Activated CD4-positive, alpha-beta T cell treated with anti-CD3 and anti-CD28 coated beads, Interleukin-2, amount 50 U/mL, for 16 hours (primary cell): Measurements from ENCODE around the gene FSTL4.
"Not testable (repeated sequence)": the region's sequence is repeated elsewhere in the genome, so short reads cannot be mapped to it uniquely, and the experiment has no call there.

ENCODE experiments used
- DNase-seq: peaks from one replicate; pipeline ENCODE4 v3.0.0-alpha.2; 2020

The FSTL4 gene

GRCh38 chr5:133201310-133201709, 411.0 kb downstream of the FSTL4 start:
- DNase-seq, result no peak

- no peak for DNase-seq
These were observed 412.1 kb downstream of the FSTL4 start for GRCh38 chr5:133200256-133200655.

- no peak for DNase-seq
These were observed 412.7 kb downstream of the FSTL4 start for GRCh38 chr5:133199417-133200178.

GRCh38 chr5:133198511-133198910, 413.8 kb downstream of the FSTL4 start:
- no peak for DNase-seq

- DNase-seq, result no peak
These were observed 415.8 kb downstream of the FSTL4 start for GRCh38 chr5:133196441-133197085.

GRCh38 chr5:133195250-133195649, 417.1 kb downstream of the FSTL4 start:
- DNase-seq, result no peak

- DNase-seq, result no peak
These were observed 418.5 kb downstream of the FSTL4 start for GRCh38 chr5:133193794-133194193.

GRCh38 chr5:133192716-133193115, 419.6 kb downstream of the FSTL4 start:
- no peak for DNase-seq

- no peak for DNase-seq
These were observed 422.5 kb downstream of the FSTL4 start for GRCh38 chr5:133189881-133190280.

- no peak for DNase-seq
These were observed 432.9 kb downstream of the FSTL4 start for GRCh38 chr5:133179405-133179804.

GRCh38 chr5:133170756-133171387, 441.5 kb downstream of the FSTL4 start:
- not testable (repeated sequence) for DNase-seq

- no peak for DNase-seq
These were observed 447.6 kb downstream of the FSTL4 start for GRCh38 chr5:133164759-133165158.

- DNase-seq, result no peak
These were observed 448.5 kb downstream of the FSTL4 start for GRCh38 chr5:133163839-133164238.

- no peak for DNase-seq
These were observed 452.8 kb downstream of the FSTL4 start for GRCh38 chr5:133159543-133159942.

- DNase-seq, result no peak
These were observed 456.9 kb downstream of the FSTL4 start for GRCh38 chr5:133155326-133155969.

GRCh38 chr5:133154274-133155075, 457.9 kb downstream of the FSTL4 start:
- DNase-seq, result no peak

- no peak for DNase-seq
These were observed 461.3 kb downstream of the FSTL4 start for GRCh38 chr5:133150909-133151544.

GRCh38 chr5:133149345-133149744, 463.0 kb downstream of the FSTL4 start:
- DNase-seq, result no peak

- no peak for DNase-seq
These were observed 464.4 kb downstream of the FSTL4 start for GRCh38 chr5:133147815-133148567.

GRCh38 chr5:133147411-133147810, 464.9 kb downstream of the FSTL4 start:
- DNase-seq, result no peak
